IPS-18c (cell line): ENCODE data around the gene TSPAN5.
"Not testable (repeated sequence)": the region's sequence is repeated elsewhere in the genome, so short reads cannot be mapped to it uniquely, and the experiment has no call there.

ENCODE experiments used
- H3K4me3 ChIP-seq: 2 replicates; pipeline ENCODE4 v1.7.0; 2013; ENCODE audit warnings: low read depth, mild to moderate bottlenecking, low read length, moderate library complexity; ENCODE audit not compliant: insufficient read depth
- H3K9me3 ChIP-seq: one replicate; pipeline ENCODE4 v1.6.1; 2013; ENCODE audit warnings: mild to moderate bottlenecking, low read length, moderate library complexity; ENCODE audit not compliant: control insufficient read depth, insufficient read depth

The TSPAN5 gene

GRCh38 chr4:98482503-98482846 lies 175.9 kb downstream of the TSPAN5 start:
- H3K4me3 ChIP-seq, result no peak overlapping the region; the same call in 1 of the 2 replicates
- H3K9me3 ChIP-seq, result no peaks in the 10 kb centered on the region

DNA sequence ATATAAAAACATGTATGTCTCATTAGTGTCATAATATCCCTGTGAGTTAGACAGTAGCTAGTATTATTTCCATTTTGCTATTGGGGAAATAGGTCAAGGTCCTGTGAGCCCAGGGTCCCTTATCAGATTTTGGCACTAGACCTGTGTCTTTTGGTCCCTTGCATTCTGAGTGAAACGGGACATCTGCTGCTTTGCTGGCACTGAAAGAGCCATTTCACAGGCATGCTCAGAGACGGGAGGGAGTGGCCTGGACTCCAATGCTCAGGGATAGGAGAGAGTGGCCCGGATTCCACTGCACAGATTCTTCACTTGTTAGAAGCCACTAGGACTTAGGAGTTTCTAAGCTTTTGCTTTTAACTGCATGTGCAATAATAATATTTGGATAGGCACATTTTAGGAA lies 177.2 kb downstream of the TSPAN5 start:
- Histone ChIP-seq H3K4me3 (no peak overlapping the region), H3K9me3 (no peaks in the 10 kb centered on the region)

DNA sequence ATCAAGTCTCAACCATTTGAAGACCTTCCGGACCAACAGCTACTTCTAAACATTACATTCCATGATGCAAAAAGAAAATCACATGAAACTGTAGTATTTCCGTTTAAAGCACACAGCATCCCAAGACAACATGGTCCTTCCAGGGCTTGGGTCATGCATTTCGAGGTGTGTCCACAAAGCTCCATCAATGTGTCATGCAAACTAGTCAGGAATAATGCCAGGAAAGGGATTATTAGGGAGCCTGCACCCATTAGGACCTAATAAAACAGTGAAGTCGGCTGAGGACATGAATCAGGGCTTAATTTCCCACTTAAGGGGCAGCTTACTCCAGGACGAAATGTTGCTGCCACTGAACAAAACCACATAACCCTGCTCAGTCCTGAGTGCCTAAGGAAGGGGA lies 177.9 kb downstream of the TSPAN5 start:
- H3K4me3 ChIP-seq, result no peak overlapping the region
- no peaks in the 10 kb centered on the region for H3K9me3 ChIP-seq

DNA sequence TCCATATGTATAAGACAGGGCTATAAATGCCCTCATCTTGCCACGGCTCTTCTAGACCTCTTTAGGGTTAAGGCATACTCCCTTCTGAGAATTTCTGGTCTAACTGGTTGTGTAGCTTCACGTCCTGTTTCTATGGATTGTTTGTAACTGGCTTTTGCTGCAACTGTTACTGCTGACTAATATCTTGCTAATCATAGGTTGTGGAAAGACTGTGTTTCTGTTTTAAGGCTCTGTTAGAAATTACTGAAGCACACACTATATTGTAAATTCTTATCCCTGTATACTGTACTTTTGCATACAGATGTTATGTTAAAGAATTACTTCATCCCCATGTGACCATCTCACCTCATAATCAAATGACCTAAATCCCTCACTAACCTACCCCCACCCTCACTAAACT lies 178.8 kb downstream of the TSPAN5 start:
- H3K9me3 ChIP-seq, H3K4me3 ChIP-seq: not testable (repeated sequence)

DNA sequence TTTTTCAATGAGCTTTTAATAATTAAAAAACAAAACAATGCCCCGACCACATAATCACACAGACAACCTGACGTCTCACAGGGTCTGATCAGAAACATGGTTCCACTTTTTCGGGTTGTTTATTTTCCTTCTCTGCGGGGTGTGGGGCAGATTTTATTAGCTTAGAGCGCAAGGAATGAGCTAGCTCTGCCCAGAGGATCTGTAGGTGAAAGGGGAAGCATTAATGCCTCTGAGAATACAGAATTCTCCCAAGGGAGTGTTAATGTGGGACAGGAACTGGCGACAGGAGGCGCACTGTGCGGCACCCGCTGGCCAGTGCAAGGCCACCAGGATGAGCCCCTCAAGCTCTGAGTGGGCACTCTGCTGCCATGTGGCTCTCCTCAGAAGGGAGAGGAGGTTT lies 181.5 kb downstream of the TSPAN5 start:
- no peak overlapping the region for H3K4me3 ChIP-seq
- no peaks in the 10 kb centered on the region for H3K9me3 ChIP-seq

GRCh38 chr4:98474408-98474844 lies 184.0 kb downstream of the TSPAN5 start:
- Histone ChIP-seq H3K4me3 (no peak overlapping the region), H3K9me3 (no peaks in the 10 kb centered on the region)

- no peaks in the 10 kb centered on the region for H3K9me3 ChIP-seq
- H3K4me3 ChIP-seq, result no peak overlapping the region
Measured at GRCh38 chr4:98473046-98473445, 185.4 kb downstream of the TSPAN5 start.

DNA sequence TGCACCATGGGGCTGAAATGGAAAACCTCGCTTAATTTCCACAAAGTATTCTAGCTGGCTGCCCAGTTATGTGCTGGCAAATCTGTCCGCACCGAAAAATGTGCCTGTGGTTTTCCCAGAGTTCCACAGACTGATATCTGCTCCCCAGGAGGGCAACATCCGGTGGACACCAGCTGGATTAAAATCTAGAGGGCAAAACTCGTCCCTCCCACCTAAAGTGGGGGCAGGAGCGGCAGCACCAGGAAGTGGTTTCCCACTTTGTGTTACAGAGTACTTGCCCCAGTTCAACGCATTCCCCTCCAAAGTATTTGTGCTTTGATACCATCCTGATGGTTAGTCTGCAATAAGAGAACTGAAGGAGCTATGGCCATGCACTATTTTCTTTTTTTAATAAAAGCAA lies 187.6 kb downstream of the TSPAN5 start:
- H3K9me3 ChIP-seq, result no peaks in the 10 kb centered on the region
- no peak overlapping the region for H3K4me3 ChIP-seq

DNA sequence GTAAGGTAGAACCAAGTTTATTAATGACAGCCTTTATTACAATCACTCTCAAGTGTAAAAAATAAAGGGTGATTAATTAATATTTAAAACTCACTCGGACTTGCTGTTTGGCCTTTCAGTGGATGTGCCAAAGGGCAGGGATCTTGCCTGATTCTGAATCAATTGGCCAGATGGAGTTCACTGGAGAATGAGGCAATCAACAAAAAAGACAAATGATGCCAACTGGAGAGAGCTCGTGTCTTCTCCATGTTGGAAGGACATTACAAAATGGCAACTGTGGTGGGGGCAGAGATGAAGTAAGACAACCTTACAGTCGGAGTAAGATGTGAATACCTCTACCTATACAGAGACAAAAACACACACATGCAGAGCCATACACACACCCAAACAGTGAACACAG lies 188.0 kb downstream of the TSPAN5 start:
- H3K9me3 ChIP-seq, result no peaks in the 10 kb centered on the region
- H3K4me3 ChIP-seq, result no peak overlapping the region

DNA sequence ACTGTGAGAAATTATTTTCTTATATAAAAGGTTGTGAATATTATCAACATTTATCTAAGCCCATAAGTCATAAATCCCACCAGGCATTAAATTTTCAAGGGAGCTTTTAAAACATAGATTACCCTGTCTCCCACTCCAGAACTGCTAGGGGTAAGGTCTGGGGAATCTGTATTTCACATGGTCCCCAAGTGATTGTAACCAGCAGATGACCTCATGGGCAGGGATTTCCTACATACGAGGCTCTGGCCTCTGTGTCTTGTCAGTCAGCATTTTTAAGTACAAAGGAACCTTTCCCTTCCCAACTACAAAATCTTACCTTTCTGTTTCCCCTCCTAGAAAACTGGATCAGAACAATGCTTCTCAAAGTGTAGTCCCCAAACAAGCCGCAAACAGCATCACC lies 188.6 kb downstream of the TSPAN5 start:
- Histone ChIP-seq H3K4me3 (no peak overlapping the region), H3K9me3 (no peaks in the 10 kb centered on the region)

GRCh38 chr4:98468709-98469108 lies 189.7 kb downstream of the TSPAN5 start:
- Histone ChIP-seq H3K4me3 (no peak overlapping the region), H3K9me3 (no peaks in the 10 kb centered on the region)

GRCh38 chr4:98467627-98468072 lies 190.8 kb downstream of the TSPAN5 start:
- peak overlapping the region; percentile 42 for H3K4me3 ChIP-seq
- H3K9me3 ChIP-seq, result no peaks in the 10 kb centered on the region

GRCh38 chr4:98466868-98467599 lies 191.4 kb downstream of the TSPAN5 start:
- Histone ChIP-seq H3K4me3 (no peak overlapping the region), H3K9me3 (no peaks in the 10 kb centered on the region)

GRCh38 chr4:98462487-98462886 lies 195.9 kb downstream of the TSPAN5 start:
- Histone ChIP-seq H3K9me3 (no peaks in the 10 kb centered on the region), H3K4me3 (no peak overlapping the region)

DNA sequence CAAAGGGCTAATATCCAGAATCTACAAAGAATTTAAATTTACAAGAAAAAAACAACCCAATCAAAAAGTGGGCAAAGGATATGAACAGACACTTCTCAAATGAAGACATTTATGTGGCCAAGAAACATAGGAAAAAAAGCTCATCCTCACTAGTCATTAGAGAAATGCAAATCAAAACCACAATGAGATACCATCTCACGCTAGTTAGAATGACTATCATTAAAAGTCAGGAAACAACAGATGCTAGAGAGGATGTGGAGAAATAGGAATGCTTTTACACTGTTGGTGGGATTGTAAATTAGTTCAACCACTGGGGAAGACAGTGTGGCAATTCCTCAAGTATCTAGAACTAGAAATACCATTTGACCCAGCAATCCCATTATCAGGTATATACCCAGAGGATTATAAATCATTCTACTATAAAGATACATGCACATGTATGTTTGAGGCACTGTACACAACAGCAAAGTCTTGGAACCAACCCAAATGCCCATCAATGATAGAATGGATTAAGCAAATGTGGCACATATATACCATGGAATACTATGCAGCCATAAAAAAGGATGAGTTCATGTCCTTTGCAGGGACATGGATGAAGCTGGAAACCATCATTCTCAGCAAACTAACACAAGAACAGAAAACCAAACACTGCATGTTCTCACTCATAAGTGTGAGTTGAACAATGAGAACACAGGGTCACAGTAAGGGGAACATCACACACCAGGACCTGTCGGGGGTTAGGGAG lies 197.1 kb downstream of the TSPAN5 start:
- not testable (repeated sequence) for H3K9me3 ChIP-seq, H3K4me3 ChIP-seq

- not testable (repeated sequence) for H3K9me3 ChIP-seq, H3K4me3 ChIP-seq
Measured at GRCh38 chr4:98457422-98457821, 201.0 kb downstream of the TSPAN5 start.

GRCh38 chr4:98452091-98452490 lies 206.3 kb downstream of the TSPAN5 start:
- Histone ChIP-seq H3K9me3 (no peaks in the 10 kb centered on the region), H3K4me3 (no peak overlapping the region)

- H3K9me3 ChIP-seq, result no peaks in the 10 kb centered on the region
- no peak overlapping the region for H3K4me3 ChIP-seq
Measured at GRCh38 chr4:98448908-98449307, 209.5 kb downstream of the TSPAN5 start.
